D721Med (cell line): ENCODE measurements around the gene FMN1.

Experiments
- DNase-seq: peaks from one replicate; pipeline ENCODE4 v3.0.0; 2011; ENCODE audit warnings: low spot score; ENCODE audit not compliant: insufficient read length
- FAIRE-seq: peaks from 2 replicates; lab custom pipeline; 2011; peaks lifted over from hg19 to GRCh38; lab: Jason Lieb, UNC
- TF ChIP-seq, protein P1 (sequence below): IDR thresholded peaks from 2 replicates; pipeline ENCODE4 v1.5.1; 2012; ENCODE audit warnings: mild to moderate bottlenecking, control low read depth; ENCODE audit not compliant: insufficient read depth; ENCODE audit errors: missing control alignments

FMN1 gene

DNA sequence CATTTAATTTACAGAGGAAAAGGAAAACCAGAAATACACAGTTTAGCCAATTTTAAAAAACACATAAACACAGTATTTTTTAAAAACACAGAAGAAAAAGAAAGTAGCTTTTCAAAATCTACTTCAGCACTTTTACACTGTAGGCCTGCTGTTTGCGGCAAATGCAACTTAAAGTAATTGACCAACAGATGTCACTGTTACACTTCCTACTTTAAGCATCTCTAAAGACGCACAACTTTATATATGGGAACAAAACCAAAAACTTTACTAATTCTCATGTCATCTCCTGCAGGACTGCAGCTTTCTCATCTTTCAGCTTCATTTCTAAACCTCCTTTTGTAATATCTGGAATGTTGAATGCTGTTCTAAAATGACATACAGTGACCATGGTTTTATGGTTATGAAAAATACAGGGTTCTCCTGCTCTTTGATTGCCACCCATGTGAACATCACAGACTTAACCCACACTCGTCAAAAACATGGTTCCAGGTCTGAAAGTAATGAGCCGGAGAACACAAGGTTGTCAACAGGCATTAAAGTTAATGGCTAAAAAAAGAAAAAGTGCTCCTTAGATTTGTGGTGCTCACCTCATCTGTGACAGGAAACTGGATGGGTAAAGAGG, 107.9 kb downstream of the FMN1 start:
- peak; percentile 53 for FAIRE-seq
- no peak for DNase-seq
- TF ChIP-seq, protein P1, sequence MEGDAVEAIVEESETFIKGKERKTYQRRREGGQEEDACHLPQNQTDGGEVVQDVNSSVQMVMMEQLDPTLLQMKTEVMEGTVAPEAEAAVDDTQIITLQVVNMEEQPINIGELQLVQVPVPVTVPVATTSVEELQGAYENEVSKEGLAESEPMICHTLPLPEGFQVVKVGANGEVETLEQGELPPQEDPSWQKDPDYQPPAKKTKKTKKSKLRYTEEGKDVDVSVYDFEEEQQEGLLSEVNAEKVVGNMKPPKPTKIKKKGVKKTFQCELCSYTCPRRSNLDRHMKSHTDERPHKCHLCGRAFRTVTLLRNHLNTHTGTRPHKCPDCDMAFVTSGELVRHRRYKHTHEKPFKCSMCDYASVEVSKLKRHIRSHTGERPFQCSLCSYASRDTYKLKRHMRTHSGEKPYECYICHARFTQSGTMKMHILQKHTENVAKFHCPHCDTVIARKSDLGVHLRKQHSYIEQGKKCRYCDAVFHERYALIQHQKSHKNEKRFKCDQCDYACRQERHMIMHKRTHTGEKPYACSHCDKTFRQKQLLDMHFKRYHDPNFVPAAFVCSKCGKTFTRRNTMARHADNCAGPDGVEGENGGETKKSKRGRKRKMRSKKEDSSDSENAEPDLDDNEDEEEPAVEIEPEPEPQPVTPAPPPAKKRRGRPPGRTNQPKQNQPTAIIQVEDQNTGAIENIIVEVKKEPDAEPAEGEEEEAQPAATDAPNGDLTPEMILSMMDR, result peak; percentile 68

DNA sequence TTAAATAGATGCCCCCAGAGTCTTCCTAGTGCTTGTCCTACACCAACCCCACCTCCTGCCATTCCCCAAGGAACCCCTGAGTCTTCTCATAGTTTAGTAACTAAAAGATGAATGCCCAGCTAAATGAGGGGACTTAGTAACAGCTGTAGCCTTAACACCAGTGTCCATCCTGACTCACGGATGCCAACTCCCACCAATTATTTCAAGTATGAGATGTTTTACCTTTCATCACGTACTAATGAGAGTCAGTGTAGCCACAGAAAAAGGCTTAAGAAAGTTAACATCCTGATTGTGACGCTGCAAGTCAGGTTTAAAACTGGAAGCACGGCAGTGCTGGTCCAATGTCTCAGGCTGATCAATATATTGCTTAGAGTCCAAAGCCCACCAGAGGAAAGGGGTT, 109.9 kb downstream of the FMN1 start:
- no peak for FAIRE-seq
- no peak for DNase-seq
- TF ChIP-seq, protein P1, result no peak

DNA sequence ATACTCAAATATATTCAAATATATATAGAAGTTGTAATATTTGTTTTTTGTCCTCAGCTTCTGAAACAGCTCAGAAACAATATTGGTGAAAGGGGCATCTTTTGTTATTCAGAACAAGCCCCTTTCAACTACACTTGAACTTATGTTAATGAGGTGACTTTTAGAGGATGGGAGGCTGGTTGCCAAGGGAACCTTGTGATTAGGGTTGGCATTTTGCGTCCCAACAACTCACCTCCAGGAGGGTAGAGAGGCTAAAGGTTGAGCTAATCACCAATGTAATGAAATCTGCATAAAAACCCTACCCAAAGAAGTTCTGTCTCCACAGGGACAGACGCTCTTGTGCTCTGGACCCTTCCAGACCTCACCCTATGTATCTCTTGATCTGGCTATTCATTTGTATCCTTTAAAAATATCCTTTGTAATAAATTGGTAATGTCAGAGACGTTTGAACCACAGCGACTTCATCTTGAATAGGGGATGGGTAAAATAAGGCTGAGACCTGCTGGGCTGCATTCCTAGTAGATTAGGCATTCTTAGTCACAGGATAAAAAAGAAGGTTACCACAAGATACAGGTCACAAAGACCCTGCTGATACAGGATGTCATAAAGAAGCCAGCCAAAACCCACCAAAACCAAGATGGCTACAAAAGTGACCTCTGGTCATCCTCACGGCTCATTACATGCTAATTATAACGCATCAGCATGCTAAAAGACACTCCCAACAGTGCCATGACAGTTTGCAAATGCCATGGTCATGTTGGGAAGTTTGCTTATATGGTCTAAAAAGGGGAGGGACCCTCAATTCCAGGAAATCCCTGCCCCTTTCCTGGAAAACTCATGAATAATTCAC, 111.1 kb downstream of the FMN1 start:
- TF ChIP-seq, protein P1, result no peak
- FAIRE-seq (no peak), DNase-seq (no peak)

DNA sequence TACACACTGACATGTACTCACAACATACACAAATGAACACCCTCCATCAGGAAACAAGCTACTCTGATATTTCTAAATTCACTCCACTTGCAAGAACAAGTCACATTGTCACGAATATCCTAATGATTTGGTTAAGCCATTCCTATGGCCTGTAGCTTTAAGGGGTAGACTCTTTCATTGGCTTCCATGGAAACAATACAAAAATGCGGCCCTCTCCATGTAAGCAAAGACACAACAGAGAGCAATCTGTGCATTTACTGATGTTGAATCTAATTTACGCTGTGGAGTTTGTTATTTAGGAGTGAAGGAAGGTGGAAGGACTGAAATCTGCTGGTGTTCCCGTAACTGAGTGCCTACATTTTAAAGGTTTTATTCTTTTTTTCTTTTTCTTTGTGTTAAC, 114.5 kb downstream of the FMN1 start:
- FAIRE-seq (no peak), DNase-seq (no peak)
- TF ChIP-seq, protein P1, result no peak

DNA sequence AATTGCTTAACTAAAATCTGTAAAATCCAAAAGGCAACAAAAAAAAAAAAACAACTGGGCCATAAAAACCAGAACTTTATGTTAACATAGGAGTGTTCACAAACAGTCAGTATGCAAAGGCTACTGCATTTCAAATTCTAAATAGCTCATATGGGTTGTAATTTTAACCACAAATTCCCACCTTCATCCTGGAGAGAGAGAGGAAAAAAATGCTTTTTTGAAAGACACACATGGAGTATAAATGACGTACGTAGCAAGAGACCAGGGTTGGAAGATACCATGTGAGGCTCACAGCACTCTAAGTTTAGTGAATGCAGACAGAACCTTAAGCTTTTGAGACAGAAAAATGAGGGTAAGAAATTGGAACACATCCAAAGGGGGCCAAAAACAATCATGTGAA, 115.9 kb downstream of the FMN1 start:
- TF ChIP-seq, protein P1, result no peak
- FAIRE-seq, result no peak
- no peak for DNase-seq

- no peak for DNase-seq
- TF ChIP-seq, protein P1, result no peak
- FAIRE-seq, result no peak
Observed at GRCh38 chr15:33076937-33077336, 117.6 kb downstream of the FMN1 start.

GRCh38 chr15:33074942-33075341, 119.6 kb downstream of the FMN1 start:
- no peak for DNase-seq
- TF ChIP-seq, protein P1, result no peak
- FAIRE-seq, result no peak
